ENCODE results near the gene SERPINB2. TPM values are rescaled to one million over a fixed set of nuclear protein-coding genes. Genes with fewer than 3 reads are reported as not detected.
A peak's percentile ranks its signal among the peaks of the same experiment; 100 is the strongest.
"Not testable (repeated sequence)": the region's sequence is repeated elsewhere in the genome, so short reads cannot be mapped to it uniquely, and the experiment has no call there.

Gene SERPINB2
- total and polyA plus RNA-seq, 4 experiments from 2014 or later = 1.2 to 1.7 TPM; not detected in 2

GRCh38 chr18:63930773-63931354, 43.4 kb downstream of the SERPINB2 start:
- H3K36me3 Mint-ChIP-seq = no peaks in the 10 kb centered on the region
- CTCF ChIA-PET (ENCODE audit: partially characterized antibody) = interaction anchor here (1.0 kb wide), 2 partner anchors 9 to 18 kb away, joined by 4 read pairs; no protein-coding TSS in a partner anchor

GRCh38 chr18:63936156-63936931, 48.8 kb downstream of the SERPINB2 start:
- Histone ChIP-seq H3K36me3 (ENCODE audit: insufficient read depth, low read length) (no peaks in the 10 kb centered on the region), H3K9me3 (ENCODE audit: control insufficient read depth in 1 of 2, low read length in 2 of 2) (no peaks in the 10 kb centered on the region), H3K27me3 (ENCODE audit: insufficient read depth, low read length) (peaks cover 5% of the 10 kb centered on the region), H3K27ac (ENCODE audit: low read depth, low read length) (no peak overlapping the region), H3K4me1 (ENCODE audit: insufficient read depth, low read length) (peaks cover 14% of the 10 kb centered on the region), H3K4me3 (ENCODE audit: low read length in 2 of 2) (peak overlapping the region; percentile 27 to 55)
- intact Hi-C loops (cut with micrococcal nuclease) = loop anchor here (1.0 to 5.0 kb wide), 3 partner anchors 112 to 919 kb away; no protein-coding TSS in a partner anchor
- Mint-ChIP-seq H3K36me3 (no peaks in the 10 kb centered on the region), H3K9me3 (no peaks in the 10 kb centered on the region), H3K4me3 (peak overlapping the region in 6 of 8 donors; percentile 69 to 83 (median 77)), H3K27ac (no peak overlapping the region), H3K4me1 (peaks cover 0 to 5% (median 2%) of the 10 kb centered on the region in 4 donors), H3K27me3 (peaks cover 3 to 9% of the 10 kb centered on the region in 2 donors)
- peak; percentile 34 to 61 (median 44) for DNase-seq
- ChIA-PET CTCF (ENCODE audit: partially characterized antibody) (interaction anchor here (0.6 to 6.0 kb wide), 21 partner anchors 9 to 433 kb away, joined by 3 to 67 read pairs (median 8); partner anchors contain the start of gene HMSD), POLR2A (ENCODE audit: partially characterized antibody) (interaction anchor here (0.9 to 1.3 kb wide), 2 partner anchors 34 to 38 kb away, joined by 3 to 5 read pairs; no protein-coding TSS in a partner anchor)

More at GRCh38 chr18:63930773-63931354, 43.4 kb downstream of the SERPINB2 start:
- H3K27me3 ChIP-seq (ENCODE audit: insufficient read depth, low read length) = no peaks in the 10 kb centered on the region
- POLR2A ChIA-PET (ENCODE audit: partially characterized antibody) = no interaction called here
- Mint-ChIP-seq H3K4me3 (no peak overlapping the region), H3K9me3 (no peaks in the 10 kb centered on the region), H3K27me3 (peaks cover 5 to 14% of the 10 kb centered on the region in 2 donors), H3K4me1 (no peaks in the 10 kb centered on the region), H3K27ac (no peak overlapping the region)
- H3K4me1 ChIP-seq (ENCODE audit: insufficient read depth, low read length) = peaks cover 2% of the 10 kb centered on the region
- no peak overlapping the region for H3K4me3 ChIP-seq (ENCODE audit: low read length in 2 of 2)
- DNase-seq = no peak
- no peak overlapping the region for H3K27ac ChIP-seq (ENCODE audit: low read depth, low read length)
- intact Hi-C loops (cut with micrococcal nuclease) = no loop called here
- no peaks in the 10 kb centered on the region for H3K9me3 ChIP-seq (ENCODE audit: control insufficient read depth in 1 of 2, low read length in 2 of 2)
- no peaks in the 10 kb centered on the region for H3K36me3 ChIP-seq (ENCODE audit: insufficient read depth, low read length)

- intact Hi-C loops (cut with micrococcal nuclease) = loop anchor here (1.0 to 5.0 kb wide), 3 partner anchors 113 to 920 kb away; no protein-coding TSS in a partner anchor
- peaks cover 0 to 5% (median 2%) of the 10 kb centered on the region in 4 donors for H3K4me1 Mint-ChIP-seq
- ChIA-PET POLR2A (ENCODE audit: partially characterized antibody) (interaction anchor here (0.9 to 1.3 kb wide), 2 partner anchors 34 to 38 kb away, joined by 3 to 5 read pairs; no protein-coding TSS in a partner anchor), CTCF (ENCODE audit: partially characterized antibody) (interaction anchor here (1.0 to 6.0 kb wide), 14 partner anchors 9 to 422 kb away, joined by 3 to 67 read pairs (median 9); partner anchors contain the start of gene HMSD)
- Histone ChIP-seq H3K36me3 (ENCODE audit: insufficient read depth, low read length) (no peaks in the 10 kb centered on the region), H3K27ac (ENCODE audit: low read depth, low read length) (no peak overlapping the region), H3K4me3 (ENCODE audit: low read length in 2 of 2) (peak overlapping the region in 1 of 2 donors; percentile 55), H3K4me1 (ENCODE audit: insufficient read depth, low read length) (peaks cover 14% of the 10 kb centered on the region), H3K9me3 (ENCODE audit: control insufficient read depth in 1 of 2, low read length in 2 of 2) (no peaks in the 10 kb centered on the region), H3K27me3 (ENCODE audit: insufficient read depth, low read length) (peaks cover 5% of the 10 kb centered on the region)
- H3K4me3 Mint-ChIP-seq = peak overlapping the region in 2 of 8 donors; percentile 72 to 83
- no peaks in the 10 kb centered on the region for H3K9me3 Mint-ChIP-seq
- no peaks in the 10 kb centered on the region for H3K36me3 Mint-ChIP-seq
- DNase-seq = no peak
- H3K27me3 Mint-ChIP-seq = peaks cover 7 to 8% of the 10 kb centered on the region in 2 donors
- H3K27ac Mint-ChIP-seq = no peak overlapping the region
Measured at GRCh38 chr18:63936932-63937393, 49.5 kb downstream of the SERPINB2 start.

- Mint-ChIP-seq H3K36me3 (no peaks in the 10 kb centered on the region), H3K27ac (no peak overlapping the region), H3K27me3 (peaks cover 16 to 25% of the 10 kb centered on the region in 2 donors), H3K4me3 (no peak overlapping the region), H3K4me1 (peaks cover 0 to 5% (median 2%) of the 10 kb centered on the region in 4 donors), H3K9me3 (peaks cover 0 to 2% (median 0%) of the 10 kb centered on the region in 8 donors)
- intact Hi-C loops (cut with micrococcal nuclease) = no loop called here
- peaks cover 14% of the 10 kb centered on the region for H3K4me1 ChIP-seq (ENCODE audit: insufficient read depth, low read length)
- no peak overlapping the region for H3K4me3 ChIP-seq (ENCODE audit: low read length in 2 of 2)
- CTCF ChIA-PET (ENCODE audit: partially characterized antibody) = interaction anchor here (1.5 kb wide), 1 partner anchor 23 kb away, joined by 5 read pairs; no protein-coding TSS in a partner anchor
- POLR2A ChIA-PET (ENCODE audit: partially characterized antibody) = no interaction called here
- no peaks in the 10 kb centered on the region for H3K36me3 ChIP-seq (ENCODE audit: insufficient read depth, low read length)
- H3K9me3 ChIP-seq (ENCODE audit: control insufficient read depth in 1 of 2, low read length in 2 of 2) = no peaks in the 10 kb centered on the region
- DNase-seq = no peak
- H3K27me3 ChIP-seq (ENCODE audit: insufficient read depth, low read length) = peaks cover 5% of the 10 kb centered on the region
- H3K27ac ChIP-seq (ENCODE audit: low read depth, low read length) = no peak overlapping the region
Measured at GRCh38 chr18:63940008-63940407, 52.5 kb downstream of the SERPINB2 start.

GRCh38 chr18:63940543-63941050, 53.1 kb downstream of the SERPINB2 start:
- peaks cover 14% of the 10 kb centered on the region for H3K4me1 ChIP-seq (ENCODE audit: insufficient read depth, low read length)
- H3K27ac Mint-ChIP-seq; H3K36me3 Mint-ChIP-seq; H3K9me3 ChIP-seq (ENCODE audit: control insufficient read depth in 1 of 2, low read length in 2 of 2); H3K4me1 Mint-ChIP-seq; H3K36me3 ChIP-seq (ENCODE audit: insufficient read depth, low read length); intact Hi-C loops (cut with micrococcal nuclease); H3K9me3 Mint-ChIP-seq; H3K27me3 ChIP-seq (ENCODE audit: insufficient read depth, low read length); POLR2A ChIA-PET (ENCODE audit: partially characterized antibody); DNase-seq; H3K4me3 Mint-ChIP-seq; H3K27ac ChIP-seq (ENCODE audit: low read depth, low read length); H3K4me3 ChIP-seq (ENCODE audit: low read length in 2 of 2): not testable (repeated sequence)
- H3K27me3 Mint-ChIP-seq = peaks cover 16 to 25% of the 10 kb centered on the region in 2 donors
- CTCF ChIA-PET (ENCODE audit: partially characterized antibody) = interaction anchor here (1.5 kb wide), 1 partner anchor 23 kb away, joined by 5 read pairs; no protein-coding TSS in a partner anchor

- H3K36me3 Mint-ChIP-seq = no peaks in the 10 kb centered on the region
- Histone ChIP-seq H3K9me3 (ENCODE audit: control insufficient read depth in 1 of 2, low read length in 2 of 2) (no peaks in the 10 kb centered on the region), H3K4me3 (ENCODE audit: low read length in 2 of 2) (no peak overlapping the region), H3K4me1 (ENCODE audit: insufficient read depth, low read length) (peaks cover 13% of the 10 kb centered on the region), H3K36me3 (ENCODE audit: insufficient read depth, low read length) (no peaks in the 10 kb centered on the region), H3K27me3 (ENCODE audit: insufficient read depth, low read length) (no peaks in the 10 kb centered on the region), H3K27ac (ENCODE audit: low read depth, low read length) (no peak overlapping the region)
- POLR2A ChIA-PET (ENCODE audit: partially characterized antibody) = no interaction called here
- H3K4me1 Mint-ChIP-seq = peaks cover 8 to 27% (median 20%) of the 10 kb centered on the region in 4 donors
- DNase-seq = no peak
- peaks cover 14 to 26% of the 10 kb centered on the region in 2 donors for H3K27me3 Mint-ChIP-seq
- CTCF ChIA-PET (ENCODE audit: partially characterized antibody) = no interaction called here
- H3K4me3 Mint-ChIP-seq = no peak overlapping the region
- no peak overlapping the region for H3K27ac Mint-ChIP-seq
- intact Hi-C loops (cut with micrococcal nuclease) = no loop called here
- H3K9me3 Mint-ChIP-seq = peaks cover 0 to 2% (median 0%) of the 10 kb centered on the region in 8 donors
Measured at GRCh38 chr18:63947051-63947790, 59.7 kb downstream of the SERPINB2 start.
